ENCODE data around the gene TMEM108. TPM values are rescaled to one million over a fixed set of nuclear protein-coding genes. Genes with fewer than 3 reads are reported as not detected.

Gene TMEM108
- total and polyA plus RNA-seq, 2 experiments from 2014 or later = 7.4 to 15.3 TPM

GRCh38 chr3:133256787-133257483 lies 218.7 kb downstream of the TMEM108 start:
- Histone ChIP-seq H3K4me1 (ENCODE audit: insufficient read depth) (no peaks in the 10 kb centered on the region), H3K27ac (ENCODE audit: low read depth) (no peak overlapping the region), H3K9me2 (ENCODE audit: insufficient read depth) (no peaks in the 10 kb centered on the region; the same call in 1 of the 2 replicates), H2AFZ (no peak overlapping the region), H3F3A (replicated peaks; ENCODE audit: low read depth) (no peaks in the 10 kb centered on the region), H4K20me1 (replicated peaks; ENCODE audit: insufficient read depth) (no peaks in the 10 kb centered on the region; the same call in 1 of the 2 replicates), H3K4me3 (no peak overlapping the region), H3K4me2 (no peak overlapping the region), H3K79me2 (replicated peaks; ENCODE audit: insufficient read depth) (no peaks in the 10 kb centered on the region), H3K27me3 (ENCODE audit: insufficient read depth) (no peaks in the 10 kb centered on the region), H3K36me3 (ENCODE audit: insufficient read depth) (no peaks in the 10 kb centered on the region)
- Mint-ChIP-seq H3K4me1 (no peaks in the 10 kb centered on the region; the same call in 2 of the 3 replicates), H3K4me3 (no peak overlapping the region), H3K27me3 (ENCODE audit: insufficient read depth, low read depth, poor library complexity) (no peaks in the 10 kb centered on the region), H3K9me3 (no peaks in the 10 kb centered on the region; the same call in 2 of the 3 replicates), H3K27ac (no peak overlapping the region), H3K36me3 (ENCODE audit: low read depth) (no peaks in the 10 kb centered on the region; the same call in 2 of the 3 replicates)
- ATAC-seq = no peak
- TF ChIP-seq ETS1 (IDR thresholded peaks at IDR 0.05) (no peak), NANOG (IDR thresholded peaks at IDR 0.05; ENCODE audit: borderline replicate concordance) (no peak), POLR2AphosphoS5 (IDR thresholded peaks at IDR 0.05; ENCODE audit: low read depth) (no peak), STAT1 (IDR thresholded peaks at IDR 0.05; ENCODE audit: unreplicated experiment) (no peak), CREB1 (CRISPR knock-in tag; IDR thresholded peaks at IDR 0.05; ENCODE audit: low read depth) (no peak), ZNF331 (CRISPR knock-in tag; IDR thresholded peaks at IDR 0.05; ENCODE audit: low read depth) (no peak), EZH2phosphoT487 (IDR thresholded peaks at IDR 0.05; ENCODE audit: unreplicated experiment) (no peak), JUNB (IDR thresholded peaks at IDR 0.05; ENCODE audit: unreplicated experiment) (no peak), ZNF114 (CRISPR knock-in tag; IDR thresholded peaks at IDR 0.05) (no peak), REST (IDR thresholded peaks at IDR 0.05; ENCODE audit: unreplicated experiment) (no peak), EZH2 (IDR thresholded peaks at IDR 0.05; ENCODE audit: low read depth, unreplicated experiment) (no peak)
- TF ChIP-seq, protein P1, sequence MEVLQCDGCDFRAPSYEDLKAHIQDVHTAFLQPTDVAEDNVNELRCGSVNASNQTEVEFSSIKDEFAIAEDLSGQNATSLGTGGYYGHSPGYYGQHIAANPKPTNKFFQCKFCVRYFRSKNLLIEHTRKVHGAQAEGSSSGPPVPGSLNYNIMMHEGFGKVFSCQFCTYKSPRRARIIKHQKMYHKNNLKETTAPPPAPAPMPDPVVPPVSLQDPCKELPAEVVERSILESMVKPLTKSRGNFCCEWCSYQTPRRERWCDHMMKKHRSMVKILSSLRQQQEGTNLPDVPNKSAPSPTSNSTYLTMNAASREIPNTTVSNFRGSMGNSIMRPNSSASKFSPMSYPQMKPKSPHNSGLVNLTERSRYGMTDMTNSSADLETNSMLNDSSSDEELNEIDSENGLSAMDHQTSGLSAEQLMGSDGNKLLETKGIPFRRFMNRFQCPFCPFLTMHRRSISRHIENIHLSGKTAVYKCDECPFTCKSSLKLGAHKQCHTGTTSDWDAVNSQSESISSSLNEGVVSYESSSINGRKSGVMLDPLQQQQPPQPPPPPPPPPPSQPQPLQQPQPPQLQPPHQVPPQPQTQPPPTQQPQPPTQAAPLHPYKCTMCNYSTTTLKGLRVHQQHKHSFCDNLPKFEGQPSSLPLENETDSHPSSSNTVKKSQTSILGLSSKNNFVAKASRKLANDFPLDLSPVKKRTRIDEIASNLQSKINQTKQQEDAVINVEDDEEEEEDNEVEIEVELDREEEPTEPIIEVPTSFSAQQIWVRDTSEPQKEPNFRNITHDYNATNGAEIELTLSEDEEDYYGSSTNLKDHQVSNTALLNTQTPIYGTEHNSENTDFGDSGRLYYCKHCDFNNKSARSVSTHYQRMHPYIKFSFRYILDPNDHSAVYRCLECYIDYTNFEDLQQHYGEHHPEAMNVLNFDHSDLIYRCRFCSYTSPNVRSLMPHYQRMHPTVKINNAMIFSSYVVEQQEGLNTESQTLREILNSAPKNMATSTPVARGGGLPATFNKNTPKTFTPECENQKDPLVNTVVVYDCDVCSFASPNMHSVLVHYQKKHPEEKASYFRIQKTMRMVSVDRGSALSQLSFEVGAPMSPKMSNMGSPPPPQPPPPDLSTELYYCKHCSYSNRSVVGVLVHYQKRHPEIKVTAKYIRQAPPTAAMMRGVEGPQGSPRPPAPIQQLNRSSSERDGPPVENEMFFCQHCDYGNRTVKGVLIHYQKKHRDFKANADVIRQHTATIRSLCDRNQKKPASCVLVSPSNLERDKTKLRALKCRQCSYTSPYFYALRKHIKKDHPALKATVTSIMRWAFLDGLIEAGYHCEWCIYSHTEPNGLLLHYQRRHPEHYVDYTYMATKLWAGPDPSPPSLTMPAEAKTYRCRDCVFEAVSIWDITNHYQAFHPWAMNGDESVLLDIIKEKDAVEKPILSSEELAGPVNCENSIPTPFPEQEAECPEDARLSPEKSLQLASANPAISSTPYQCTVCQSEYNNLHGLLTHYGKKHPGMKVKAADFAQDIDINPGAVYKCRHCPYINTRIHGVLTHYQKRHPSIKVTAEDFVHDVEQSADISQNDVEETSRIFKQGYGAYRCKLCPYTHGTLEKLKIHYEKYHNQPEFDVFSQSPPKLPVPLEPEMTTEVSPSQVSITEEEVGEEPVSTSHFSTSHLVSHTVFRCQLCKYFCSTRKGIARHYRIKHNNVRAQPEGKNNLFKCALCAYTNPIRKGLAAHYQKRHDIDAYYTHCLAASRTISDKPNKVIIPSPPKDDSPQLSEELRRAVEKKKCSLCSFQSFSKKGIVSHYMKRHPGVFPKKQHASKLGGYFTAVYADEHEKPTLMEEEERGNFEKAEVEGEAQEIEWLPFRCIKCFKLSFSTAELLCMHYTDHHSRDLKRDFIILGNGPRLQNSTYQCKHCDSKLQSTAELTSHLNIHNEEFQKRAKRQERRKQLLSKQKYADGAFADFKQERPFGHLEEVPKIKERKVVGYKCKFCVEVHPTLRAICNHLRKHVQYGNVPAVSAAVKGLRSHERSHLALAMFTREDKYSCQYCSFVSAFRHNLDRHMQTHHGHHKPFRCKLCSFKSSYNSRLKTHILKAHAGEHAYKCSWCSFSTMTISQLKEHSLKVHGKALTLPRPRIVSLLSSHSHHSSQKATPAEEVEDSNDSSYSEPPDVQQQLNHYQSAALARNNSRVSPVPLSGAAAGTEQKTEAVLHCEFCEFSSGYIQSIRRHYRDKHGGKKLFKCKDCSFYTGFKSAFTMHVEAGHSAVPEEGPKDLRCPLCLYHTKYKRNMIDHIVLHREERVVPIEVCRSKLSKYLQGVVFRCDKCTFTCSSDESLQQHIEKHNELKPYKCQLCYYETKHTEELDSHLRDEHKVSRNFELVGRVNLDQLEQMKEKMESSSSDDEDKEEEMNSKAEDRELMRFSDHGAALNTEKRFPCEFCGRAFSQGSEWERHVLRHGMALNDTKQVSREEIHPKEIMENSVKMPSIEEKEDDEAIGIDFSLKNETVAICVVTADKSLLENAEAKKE (CRISPR knock-in tag; IDR thresholded peaks at IDR 0.05) = no peak
- TF ChIP-seq, protein P2, sequence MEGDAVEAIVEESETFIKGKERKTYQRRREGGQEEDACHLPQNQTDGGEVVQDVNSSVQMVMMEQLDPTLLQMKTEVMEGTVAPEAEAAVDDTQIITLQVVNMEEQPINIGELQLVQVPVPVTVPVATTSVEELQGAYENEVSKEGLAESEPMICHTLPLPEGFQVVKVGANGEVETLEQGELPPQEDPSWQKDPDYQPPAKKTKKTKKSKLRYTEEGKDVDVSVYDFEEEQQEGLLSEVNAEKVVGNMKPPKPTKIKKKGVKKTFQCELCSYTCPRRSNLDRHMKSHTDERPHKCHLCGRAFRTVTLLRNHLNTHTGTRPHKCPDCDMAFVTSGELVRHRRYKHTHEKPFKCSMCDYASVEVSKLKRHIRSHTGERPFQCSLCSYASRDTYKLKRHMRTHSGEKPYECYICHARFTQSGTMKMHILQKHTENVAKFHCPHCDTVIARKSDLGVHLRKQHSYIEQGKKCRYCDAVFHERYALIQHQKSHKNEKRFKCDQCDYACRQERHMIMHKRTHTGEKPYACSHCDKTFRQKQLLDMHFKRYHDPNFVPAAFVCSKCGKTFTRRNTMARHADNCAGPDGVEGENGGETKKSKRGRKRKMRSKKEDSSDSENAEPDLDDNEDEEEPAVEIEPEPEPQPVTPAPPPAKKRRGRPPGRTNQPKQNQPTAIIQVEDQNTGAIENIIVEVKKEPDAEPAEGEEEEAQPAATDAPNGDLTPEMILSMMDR (conservative IDR thresholded peaks at IDR 0.05; ENCODE audit: low read depth in 2 of 2) = no peak
- DNase-seq (ENCODE audit: low spot score) = no peak
